Measurements from ENCODE around the gene CXXC5. TPM values are rescaled to one million over a fixed set of nuclear protein-coding genes. Genes with fewer than 3 reads are reported as not detected.

CXXC5 gene
- total RNA-seq, 2 donors from 2014 or later: 1.2 to 1.9 TPM

DNA sequence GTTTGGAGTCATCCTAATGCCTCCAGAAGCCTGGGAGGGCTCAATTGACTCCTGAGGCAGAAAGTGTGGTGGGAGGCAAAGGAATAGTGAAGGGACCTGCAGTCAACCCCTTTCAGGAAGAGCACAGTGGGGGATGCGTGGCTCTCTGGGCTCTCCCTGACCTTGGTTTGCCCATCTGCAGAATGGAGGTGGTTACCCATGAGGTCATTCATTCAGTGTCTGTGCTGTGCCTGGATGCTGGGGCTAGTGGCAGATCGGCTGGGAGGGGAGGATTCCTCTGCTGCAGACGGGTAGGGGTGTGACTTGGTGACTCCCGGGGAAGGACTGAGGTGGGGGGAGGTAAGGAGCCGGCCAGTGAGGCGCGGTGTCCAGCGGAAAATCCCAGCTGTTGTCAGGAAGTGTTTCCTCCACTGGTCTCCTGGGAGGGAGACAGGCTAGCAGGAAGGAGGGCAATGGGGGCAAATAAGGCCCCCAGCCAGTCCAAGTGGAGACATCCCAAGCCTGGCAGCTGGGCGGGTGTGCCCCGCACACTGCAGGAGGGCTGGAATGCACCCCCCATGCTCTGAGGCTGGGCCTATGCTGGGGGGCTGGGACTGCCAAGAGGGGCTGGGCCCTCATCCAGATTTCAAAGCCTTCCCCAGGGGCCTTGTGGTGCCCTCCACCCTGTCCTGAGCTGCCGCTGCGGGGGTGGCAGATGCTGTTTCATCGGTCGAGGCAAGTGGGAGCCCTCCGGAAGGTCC is 10.9 kb downstream of the CXXC5 start:
- Mint-ChIP-seq H3K4me3 (no peak overlapping the region), H3K27ac (no peak overlapping the region)
- no peak for ATAC-seq (replicated peaks in 1 of 2)

DNA sequence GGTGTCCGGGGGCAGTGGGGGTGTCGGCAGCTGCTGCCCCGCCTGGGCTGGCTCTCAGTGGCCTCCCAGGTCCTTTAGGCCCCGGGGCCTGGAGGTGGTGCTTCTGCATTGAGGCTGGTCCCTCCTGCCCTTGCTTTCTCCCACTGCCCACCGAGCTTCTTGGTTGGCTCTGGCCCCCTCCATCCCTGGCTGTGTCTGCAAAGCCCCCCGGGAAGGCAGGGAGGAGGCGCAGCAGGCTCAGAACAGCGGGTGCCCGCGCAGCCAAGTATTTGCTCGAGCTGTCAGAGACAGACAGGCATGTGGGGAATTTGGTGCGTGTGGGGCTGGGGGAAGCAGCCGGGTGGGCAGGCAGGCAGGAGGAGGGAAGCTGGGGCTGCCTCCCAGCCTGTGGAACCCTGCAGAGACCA is 11.5 kb downstream of the CXXC5 start:
- no peak for DNase-seq
- Mint-ChIP-seq H3K9me3 (no peaks in the 10 kb centered on the region), H3K36me3 (ENCODE audit: insufficient read depth in 2 of 2) (no peaks in the 10 kb centered on the region), H3K4me1 (ENCODE audit: low read depth) (peaks cover 5% of the 10 kb centered on the region), H3K4me3 (no peak overlapping the region), H3K27ac (no peak overlapping the region), H3K27me3 (ENCODE audit: low read depth) (no peaks in the 10 kb centered on the region)
- ATAC-seq (replicated peaks in 1 of 2): no peak

More for the DNA sequence above, 10.9 kb downstream of the CXXC5 start:
- Mint-ChIP-seq H3K9me3 (no peaks in the 10 kb centered on the region), H3K4me1 (ENCODE audit: low read depth) (peaks cover 5% of the 10 kb centered on the region), H3K36me3 (ENCODE audit: insufficient read depth in 2 of 2) (no peaks in the 10 kb centered on the region), H3K27me3 (ENCODE audit: low read depth) (peaks cover 5% of the 10 kb centered on the region)
- DNase-seq: no peak

DNA sequence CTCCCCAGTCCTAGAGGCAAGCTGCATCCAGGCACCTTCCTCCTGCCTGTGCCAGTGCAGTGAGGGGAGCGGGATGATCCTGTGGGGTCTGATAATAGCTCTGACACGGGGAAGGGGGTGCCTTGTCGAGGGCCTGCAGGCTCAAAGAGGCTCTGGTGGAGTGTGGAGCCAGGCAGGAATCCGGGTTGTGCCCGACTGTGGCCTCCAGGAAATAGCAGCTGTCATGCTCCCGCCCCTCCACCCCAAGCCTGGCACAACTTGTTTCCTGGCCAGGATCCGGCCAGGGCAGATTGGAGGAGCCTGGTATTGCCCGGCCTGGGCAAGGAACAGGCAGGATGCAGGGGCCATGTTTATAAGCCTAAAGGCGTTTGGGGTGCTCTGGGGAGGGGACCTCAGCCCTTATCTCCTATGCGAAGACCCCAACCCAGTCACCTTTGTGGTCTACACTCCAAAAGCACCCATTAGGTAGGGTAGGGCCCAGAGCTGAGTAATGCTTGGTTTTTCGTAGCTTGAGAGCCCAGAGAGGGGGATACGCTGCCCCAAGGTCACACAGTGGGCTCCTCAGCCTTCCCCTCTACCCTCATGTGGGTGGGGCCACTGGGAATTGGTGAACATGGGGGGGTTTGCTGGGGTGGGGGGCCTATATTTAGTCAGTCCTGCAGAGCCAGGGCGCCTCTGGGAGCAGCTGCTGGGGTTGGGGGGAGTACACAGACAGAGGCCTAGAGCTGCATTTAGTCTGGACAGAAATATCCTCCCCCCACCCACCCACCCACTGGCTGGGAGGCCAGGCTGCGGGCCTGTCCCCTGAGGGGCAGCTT is 12.2 kb downstream of the CXXC5 start:
- H3K27ac Mint-ChIP-seq: no peak overlapping the region
- ATAC-seq (replicated peaks in 1 of 2) (no peak), DNase-seq (no peak)
- no peaks in the 10 kb centered on the region for H3K36me3 Mint-ChIP-seq (ENCODE audit: insufficient read depth in 2 of 2)
- no peaks in the 10 kb centered on the region for H3K27me3 Mint-ChIP-seq (ENCODE audit: low read depth)
- H3K4me1 Mint-ChIP-seq (ENCODE audit: low read depth): peaks cover 5% of the 10 kb centered on the region
- H3K9me3 Mint-ChIP-seq: no peaks in the 10 kb centered on the region
- no peak overlapping the region for H3K4me3 Mint-ChIP-seq

DNA sequence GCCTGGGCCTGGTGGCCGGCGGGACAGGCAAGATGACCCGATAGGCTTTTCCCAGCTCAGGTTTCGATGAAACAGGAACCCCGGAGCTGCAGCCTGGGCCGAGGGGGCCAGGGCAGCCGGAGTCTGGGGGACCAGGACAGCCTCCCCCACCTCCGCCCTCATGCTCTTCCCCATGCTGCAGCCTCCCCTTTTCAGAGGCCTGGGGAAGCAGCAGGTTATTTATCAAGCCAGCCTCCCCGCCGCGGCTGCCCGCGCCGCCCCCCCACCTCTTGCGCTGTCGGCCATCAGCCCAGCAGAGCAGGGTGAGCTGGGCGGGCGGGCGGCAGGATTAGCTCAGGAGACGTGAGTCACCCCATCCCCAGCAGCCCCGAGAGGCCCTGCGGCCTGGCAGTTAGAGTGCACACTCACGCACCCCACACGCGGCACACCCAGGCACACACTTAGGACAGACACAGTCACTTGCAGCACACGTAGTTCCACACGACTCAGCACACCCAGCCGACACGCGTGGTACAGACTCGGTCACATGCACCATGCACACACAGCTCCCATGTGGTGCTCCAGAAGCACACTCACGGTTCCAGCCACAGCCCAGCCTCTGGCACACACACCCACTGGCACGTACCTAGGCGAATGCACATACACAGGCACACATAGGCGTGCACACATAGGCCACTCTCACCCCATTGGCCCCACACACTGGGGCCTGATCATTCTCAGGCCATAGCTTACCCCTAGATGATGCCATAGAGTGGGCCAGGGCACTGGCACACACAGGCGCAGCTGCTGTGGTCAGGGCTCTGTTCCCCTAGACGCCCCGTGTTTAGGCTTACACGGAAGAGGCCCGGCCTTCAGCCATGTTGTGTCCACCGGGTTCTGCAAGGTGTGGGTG is 13.0 kb downstream of the CXXC5 start:
- Mint-ChIP-seq H3K27me3 (ENCODE audit: low read depth) (no peaks in the 10 kb centered on the region), H3K4me3 (no peak overlapping the region), H3K9me3 (no peaks in the 10 kb centered on the region), H3K27ac (no peak overlapping the region), H3K36me3 (ENCODE audit: insufficient read depth in 2 of 2) (no peaks in the 10 kb centered on the region), H3K4me1 (ENCODE audit: low read depth) (peaks cover 5% of the 10 kb centered on the region)
- ATAC-seq (replicated peaks in 1 of 2): peak in 1 of 2 donors; percentile 26
- DNase-seq: no peak

DNA sequence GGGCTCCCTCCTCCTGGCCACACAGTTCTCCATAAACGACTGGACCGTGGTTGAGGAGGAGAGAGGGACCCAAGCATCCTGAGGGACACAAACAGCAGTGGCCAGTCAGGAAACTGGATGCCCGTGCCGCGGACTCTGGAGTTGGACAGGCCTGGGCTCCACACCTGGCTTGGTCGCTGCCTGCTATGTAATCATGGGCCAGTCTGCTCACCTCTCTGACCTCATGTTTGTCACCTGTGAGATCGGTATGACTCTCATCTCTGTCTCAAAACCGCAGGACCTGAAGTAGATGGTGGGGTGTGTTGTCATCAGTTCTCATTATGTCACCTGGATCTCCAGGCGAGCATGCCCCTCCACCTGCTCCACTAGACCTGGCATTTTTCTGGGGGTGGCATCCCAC is 14.5 kb downstream of the CXXC5 start:
- Mint-ChIP-seq H3K27ac (no peak overlapping the region), H3K4me3 (no peak overlapping the region), H3K9me3 (no peaks in the 10 kb centered on the region), H3K4me1 (ENCODE audit: low read depth) (peaks cover 4% of the 10 kb centered on the region), H3K36me3 (ENCODE audit: insufficient read depth in 2 of 2) (no peaks in the 10 kb centered on the region), H3K27me3 (ENCODE audit: low read depth) (no peaks in the 10 kb centered on the region)
- DNase-seq (no peak), ATAC-seq (replicated peaks in 1 of 2) (no peak)

DNA sequence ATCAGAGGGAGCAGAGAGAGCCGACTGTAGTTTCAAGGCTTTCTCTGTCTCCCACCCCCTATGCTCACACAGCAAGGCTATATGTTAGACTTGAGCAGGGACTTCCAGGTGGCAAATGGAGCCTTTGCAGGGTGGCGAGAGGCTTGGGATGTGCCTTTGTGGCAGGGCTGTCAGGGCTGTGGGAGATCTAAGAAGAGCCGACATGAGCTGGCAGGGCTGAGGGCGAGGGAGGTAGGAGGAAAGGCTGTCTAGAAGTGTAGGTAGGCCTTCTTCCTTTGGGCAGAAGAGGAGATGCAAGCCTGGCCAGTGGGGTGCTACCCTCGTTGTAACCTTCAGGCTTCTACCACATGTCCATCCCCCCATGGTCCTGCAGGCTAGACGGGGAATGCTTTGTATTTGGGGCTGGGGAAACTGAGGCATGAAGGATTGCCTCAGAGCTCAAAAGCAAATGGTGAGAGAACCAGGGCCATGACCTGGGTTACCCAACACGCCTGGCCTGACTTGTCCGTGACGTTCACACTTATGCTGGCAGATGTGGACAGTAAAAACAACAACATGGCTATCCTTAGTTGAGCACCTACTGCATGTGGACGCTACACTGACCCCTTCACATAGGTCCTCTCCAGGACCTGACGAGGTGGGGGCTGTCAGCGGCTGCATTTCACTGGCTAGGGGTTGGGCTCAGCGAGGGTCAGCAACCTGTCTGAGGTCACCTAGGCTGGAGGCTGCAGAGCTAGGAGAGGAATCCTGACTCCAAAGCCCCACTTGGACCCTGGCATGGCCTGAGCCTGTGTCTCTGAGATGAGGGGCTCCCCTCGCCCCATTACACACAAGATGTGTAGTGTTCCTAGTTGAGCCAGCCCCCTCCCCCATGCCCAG is 15.3 kb downstream of the CXXC5 start:
- Mint-ChIP-seq H3K36me3 (ENCODE audit: insufficient read depth in 2 of 2) (no peaks in the 10 kb centered on the region), H3K4me1 (ENCODE audit: low read depth) (peaks cover 9% of the 10 kb centered on the region), H3K27ac (no peak overlapping the region), H3K9me3 (no peaks in the 10 kb centered on the region), H3K4me3 (no peak overlapping the region), H3K27me3 (ENCODE audit: low read depth) (no peaks in the 10 kb centered on the region)
- no peak for DNase-seq
- no peak for ATAC-seq (replicated peaks in 1 of 2)

DNA sequence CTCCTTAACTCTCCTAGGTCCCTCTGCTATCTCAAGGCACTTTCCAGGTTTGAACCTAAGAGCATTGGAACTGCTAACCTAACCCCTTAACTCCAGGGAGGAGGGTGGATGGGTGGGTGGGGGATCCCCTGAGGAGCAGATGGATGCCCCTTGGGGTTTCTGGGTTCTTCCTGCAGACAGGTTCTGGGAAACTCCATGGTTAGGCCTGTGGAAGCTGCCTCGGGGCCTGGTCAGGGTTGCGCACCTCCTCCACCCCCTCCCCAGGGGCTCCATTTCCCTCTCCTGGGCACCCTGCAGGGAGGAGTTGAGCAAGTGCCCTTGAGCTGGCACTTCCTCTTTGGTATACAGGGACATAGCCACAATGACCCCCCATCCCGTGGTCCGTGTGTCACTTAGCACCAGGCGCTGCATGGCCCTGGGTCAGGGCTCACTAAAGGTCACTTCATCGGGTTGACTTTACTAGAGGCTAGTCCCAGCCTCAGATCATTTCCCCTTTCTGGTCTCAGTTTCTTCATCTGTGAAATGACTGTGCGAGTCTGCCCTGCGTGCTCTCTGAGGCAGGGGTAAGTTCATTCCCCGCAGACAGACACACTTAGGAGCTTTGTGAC is 16.0 kb downstream of the CXXC5 start:
- H3K4me3 Mint-ChIP-seq: no peak overlapping the region
- no peak overlapping the region for H3K27ac Mint-ChIP-seq
- ATAC-seq (replicated peaks in 1 of 2) (no peak), DNase-seq (no peak)
- H3K9me3 Mint-ChIP-seq: no peaks in the 10 kb centered on the region
- peaks cover 15% of the 10 kb centered on the region for H3K4me1 Mint-ChIP-seq (ENCODE audit: low read depth)
- H3K36me3 Mint-ChIP-seq (ENCODE audit: insufficient read depth in 2 of 2): no peaks in the 10 kb centered on the region
- H3K27me3 Mint-ChIP-seq (ENCODE audit: low read depth): peaks cover under 1% of the 10 kb centered on the region

DNA sequence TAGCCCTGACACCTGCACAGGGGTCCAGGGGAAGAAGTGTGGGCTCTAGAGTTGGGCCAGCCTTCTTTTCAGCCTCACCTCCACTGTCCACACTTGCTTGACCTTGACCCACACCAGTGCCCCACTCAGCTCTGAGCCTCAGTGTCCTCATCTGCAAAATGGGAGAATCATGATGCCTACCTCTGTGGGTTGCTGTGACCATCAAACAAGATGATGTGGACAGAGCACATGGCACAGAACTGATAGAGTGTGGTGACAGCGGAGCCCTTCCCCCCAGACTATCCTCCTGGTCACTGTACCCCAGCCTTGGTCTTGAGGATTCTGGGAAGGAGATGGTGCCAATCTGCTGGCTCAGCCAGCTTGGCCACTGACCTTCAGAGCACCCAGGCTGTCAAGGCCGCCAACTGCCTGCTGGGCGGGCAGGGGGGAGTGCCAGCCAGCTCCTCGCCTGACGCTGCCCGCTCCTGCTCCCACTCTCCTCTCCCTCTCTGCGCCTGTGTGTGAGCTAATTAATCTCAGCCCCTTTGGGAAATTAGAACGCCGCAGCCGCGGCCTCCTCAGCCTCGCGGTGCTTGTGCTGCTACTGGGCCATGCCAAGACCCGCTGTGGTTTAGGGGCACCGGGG is 16.7 kb downstream of the CXXC5 start:
- ATAC-seq (replicated peaks in 1 of 2) (no peak), DNase-seq (no peak)
- Mint-ChIP-seq H3K4me1 (ENCODE audit: low read depth) (peaks cover 22% of the 10 kb centered on the region), H3K4me3 (no peak overlapping the region), H3K27ac (no peak overlapping the region), H3K27me3 (ENCODE audit: low read depth) (peaks cover 7% of the 10 kb centered on the region), H3K36me3 (ENCODE audit: insufficient read depth in 2 of 2) (no peaks in the 10 kb centered on the region), H3K9me3 (no peaks in the 10 kb centered on the region)

DNA sequence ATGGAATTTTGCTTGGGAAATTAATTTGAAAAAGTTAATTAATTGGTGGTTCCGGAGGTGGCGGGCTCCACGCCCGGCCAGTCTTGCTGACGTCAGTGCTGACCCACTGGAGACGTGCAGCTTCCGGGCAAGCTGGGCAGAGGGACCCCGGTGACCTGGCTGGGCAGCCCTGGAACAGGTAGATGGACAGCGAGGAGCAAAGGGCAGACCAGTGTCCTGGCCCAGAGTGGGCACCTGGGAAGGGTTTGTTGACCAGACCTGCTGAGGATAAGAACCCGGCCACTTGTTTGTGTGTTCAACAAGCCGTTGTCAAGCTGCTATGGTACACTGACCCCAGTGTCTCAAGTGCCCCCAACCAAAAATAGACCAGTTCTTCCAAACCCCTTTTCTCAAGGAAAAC is 17.5 kb downstream of the CXXC5 start:
- H3K4me1 Mint-ChIP-seq (ENCODE audit: low read depth): peaks cover 29% of the 10 kb centered on the region
- no peaks in the 10 kb centered on the region for H3K9me3 Mint-ChIP-seq
- ATAC-seq (replicated peaks in 1 of 2) (no peak), DNase-seq (no peak)
- peaks cover 8% of the 10 kb centered on the region for H3K27me3 Mint-ChIP-seq (ENCODE audit: low read depth)
- no peak overlapping the region for H3K4me3 Mint-ChIP-seq
- no peaks in the 10 kb centered on the region for H3K36me3 Mint-ChIP-seq (ENCODE audit: insufficient read depth in 2 of 2)
- H3K27ac Mint-ChIP-seq: no peak overlapping the region

DNA sequence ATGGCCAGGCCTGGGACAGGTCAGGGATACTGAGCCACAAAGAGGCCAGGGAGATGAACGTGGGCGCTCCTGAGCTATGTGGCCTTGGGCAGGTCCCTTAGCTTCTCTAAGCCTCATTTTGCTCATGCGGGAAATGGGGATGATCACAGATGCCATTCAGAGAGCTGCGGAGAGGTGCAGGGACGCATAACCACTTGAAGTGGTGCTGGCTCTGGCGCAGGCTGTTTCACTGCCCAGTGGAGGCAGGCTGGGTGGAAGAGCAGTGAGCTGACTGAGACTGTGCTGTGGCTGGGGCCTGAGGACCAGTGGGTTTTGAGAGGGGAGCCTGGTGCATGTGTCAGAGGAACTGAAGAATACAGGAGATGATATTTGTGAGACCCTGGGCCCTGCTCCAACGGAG is 18.4 kb downstream of the CXXC5 start:
- Mint-ChIP-seq H3K4me3 (no peak overlapping the region), H3K27ac (no peak overlapping the region), H3K4me1 (ENCODE audit: low read depth) (peaks cover 33% of the 10 kb centered on the region), H3K9me3 (no peaks in the 10 kb centered on the region), H3K36me3 (ENCODE audit: insufficient read depth in 2 of 2) (no peaks in the 10 kb centered on the region), H3K27me3 (ENCODE audit: low read depth) (peaks cover 8% of the 10 kb centered on the region)
- DNase-seq: no peak
- ATAC-seq (replicated peaks in 1 of 2): no peak

DNA sequence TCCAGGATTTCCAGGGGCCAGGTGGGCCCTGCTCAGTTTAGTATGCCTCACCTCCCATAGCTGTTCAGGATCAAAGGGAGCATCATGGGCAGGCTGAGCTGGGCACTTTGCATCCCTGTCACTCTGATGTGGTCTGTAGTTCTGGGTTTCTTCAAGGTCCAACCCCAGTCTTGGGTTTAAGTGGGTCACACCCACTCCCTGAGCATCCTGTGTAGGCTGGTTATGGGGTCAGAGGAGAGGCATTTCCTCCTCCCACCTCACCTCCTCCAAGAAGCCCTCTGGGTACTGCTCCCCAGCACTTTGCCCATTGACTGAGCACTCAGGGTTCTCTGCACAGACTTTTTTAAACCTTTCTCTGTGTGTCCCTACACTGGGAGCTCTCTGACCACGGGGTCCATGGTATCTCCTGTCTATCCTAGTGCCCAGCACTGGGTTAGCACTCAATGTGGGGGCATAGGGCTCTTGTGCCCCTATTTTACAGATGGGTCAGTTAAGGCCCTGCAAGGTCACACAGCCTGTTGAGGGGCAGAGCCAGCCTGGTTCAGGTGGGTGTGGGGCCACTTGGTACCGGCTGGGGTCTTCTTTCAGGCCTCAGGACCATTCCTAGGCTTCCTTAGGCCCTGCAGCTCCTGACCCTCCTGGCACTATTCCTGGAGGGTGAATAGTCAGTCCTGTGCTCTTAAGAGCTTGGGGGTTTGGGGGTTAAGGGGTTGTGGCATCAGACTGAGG is 19.0 kb downstream of the CXXC5 start:
- Mint-ChIP-seq H3K4me1 (ENCODE audit: low read depth) (peaks cover 33% of the 10 kb centered on the region), H3K9me3 (no peaks in the 10 kb centered on the region), H3K36me3 (ENCODE audit: insufficient read depth in 2 of 2) (no peaks in the 10 kb centered on the region), H3K27ac (no peak overlapping the region), H3K27me3 (ENCODE audit: low read depth) (peaks cover 8% of the 10 kb centered on the region), H3K4me3 (peak overlapping the region; percentile 66 to 72)
- ATAC-seq (replicated peaks in 1 of 2): peak in 1 of 2 donors; percentile 13
- DNase-seq: no peak
